GM12864 (cell line): ENCODE data around the gene GLIS2.

Experiments used
- DNase-seq: peaks from one replicate; pipeline ENCODE4 v3.0.0-alpha.2; 2011; ENCODE audit warnings: low read depth
- H3K4me3 ChIP-seq: 2 replicates; pipeline ENCODE4 v1.5.1; 2011; ENCODE audit warnings: mild to moderate bottlenecking, low read depth, low read length, control low read depth
- TF ChIP-seq, protein P1 (sequence below): IDR thresholded peaks from 2 replicates; pipeline ENCODE4 v1.5.1; 2011; ENCODE audit warnings: low read depth, mild to moderate bottlenecking, moderate library complexity, low read length, control low read depth, inconsistent platforms; ENCODE audit errors: missing control alignments

Gene GLIS2

DNA sequence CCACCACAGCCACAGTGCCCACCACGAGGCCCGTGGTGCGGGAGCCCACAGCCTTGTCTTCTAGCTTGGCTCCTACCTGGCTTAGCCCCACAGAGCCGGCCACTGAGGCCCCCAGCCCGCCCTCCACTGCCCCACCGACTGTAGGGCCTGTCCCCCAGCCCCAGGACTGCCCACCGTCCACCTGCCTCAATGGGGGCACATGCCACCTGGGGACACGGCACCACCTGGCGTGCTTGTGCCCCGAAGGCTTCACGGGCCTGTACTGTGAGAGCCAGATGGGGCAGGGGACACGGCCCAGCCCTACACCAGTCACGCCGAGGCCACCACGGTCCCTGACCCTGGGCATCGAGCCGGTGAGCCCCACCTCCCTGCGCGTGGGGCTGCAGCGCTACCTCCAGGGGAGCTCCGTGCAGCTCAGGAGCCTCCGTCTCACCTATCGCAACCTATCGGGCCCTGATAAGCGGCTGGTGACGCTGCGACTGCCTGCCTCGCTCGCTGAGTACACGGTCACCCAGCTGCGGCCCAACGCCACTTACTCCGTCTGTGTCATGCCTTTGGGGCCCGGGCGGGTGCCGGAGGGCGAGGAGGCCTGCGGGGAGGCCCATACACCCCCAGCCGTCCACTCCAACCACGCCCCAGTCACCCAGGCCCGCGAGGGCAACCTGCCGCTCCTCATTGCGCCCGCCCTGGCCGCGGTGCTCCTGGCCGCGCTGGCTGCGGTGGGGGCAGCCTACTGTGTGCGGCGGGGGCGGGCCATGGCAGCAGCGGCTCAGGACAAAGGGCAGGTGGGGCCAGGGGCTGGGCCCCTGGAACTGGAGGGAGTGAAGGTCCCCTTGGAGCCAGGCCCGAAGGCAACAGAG lies 66.3 kb downstream of the GLIS2 start:
- TF ChIP-seq, protein P1, sequence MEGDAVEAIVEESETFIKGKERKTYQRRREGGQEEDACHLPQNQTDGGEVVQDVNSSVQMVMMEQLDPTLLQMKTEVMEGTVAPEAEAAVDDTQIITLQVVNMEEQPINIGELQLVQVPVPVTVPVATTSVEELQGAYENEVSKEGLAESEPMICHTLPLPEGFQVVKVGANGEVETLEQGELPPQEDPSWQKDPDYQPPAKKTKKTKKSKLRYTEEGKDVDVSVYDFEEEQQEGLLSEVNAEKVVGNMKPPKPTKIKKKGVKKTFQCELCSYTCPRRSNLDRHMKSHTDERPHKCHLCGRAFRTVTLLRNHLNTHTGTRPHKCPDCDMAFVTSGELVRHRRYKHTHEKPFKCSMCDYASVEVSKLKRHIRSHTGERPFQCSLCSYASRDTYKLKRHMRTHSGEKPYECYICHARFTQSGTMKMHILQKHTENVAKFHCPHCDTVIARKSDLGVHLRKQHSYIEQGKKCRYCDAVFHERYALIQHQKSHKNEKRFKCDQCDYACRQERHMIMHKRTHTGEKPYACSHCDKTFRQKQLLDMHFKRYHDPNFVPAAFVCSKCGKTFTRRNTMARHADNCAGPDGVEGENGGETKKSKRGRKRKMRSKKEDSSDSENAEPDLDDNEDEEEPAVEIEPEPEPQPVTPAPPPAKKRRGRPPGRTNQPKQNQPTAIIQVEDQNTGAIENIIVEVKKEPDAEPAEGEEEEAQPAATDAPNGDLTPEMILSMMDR = no peak
- no peak overlapping the region for H3K4me3 ChIP-seq
- no peak for DNase-seq

DNA sequence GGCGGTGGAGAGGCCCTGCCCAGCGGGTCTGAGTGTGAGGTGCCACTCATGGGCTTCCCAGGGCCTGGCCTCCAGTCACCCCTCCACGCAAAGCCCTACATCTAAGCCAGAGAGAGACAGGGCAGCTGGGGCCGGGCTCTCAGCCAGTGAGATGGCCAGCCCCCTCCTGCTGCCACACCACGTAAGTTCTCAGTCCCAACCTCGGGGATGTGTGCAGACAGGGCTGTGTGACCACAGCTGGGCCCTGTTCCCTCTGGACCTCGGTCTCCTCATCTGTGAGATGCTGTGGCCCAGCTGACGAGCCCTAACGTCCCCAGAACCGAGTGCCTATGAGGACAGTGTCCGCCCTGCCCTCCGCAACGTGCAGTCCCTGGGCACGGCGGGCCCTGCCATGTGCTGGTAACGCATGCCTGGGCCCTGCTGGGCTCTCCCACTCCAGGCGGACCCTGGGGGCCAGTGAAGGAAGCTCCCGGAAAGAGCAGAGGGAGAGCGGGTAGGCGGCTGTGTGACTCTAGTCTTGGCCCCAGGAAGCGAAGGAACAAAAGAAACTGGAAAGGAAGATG lies 67.0 kb downstream of the GLIS2 start:
- no peak for DNase-seq
- H3K4me3 ChIP-seq = no peak overlapping the region
- TF ChIP-seq, protein P1 = no peak

DNA sequence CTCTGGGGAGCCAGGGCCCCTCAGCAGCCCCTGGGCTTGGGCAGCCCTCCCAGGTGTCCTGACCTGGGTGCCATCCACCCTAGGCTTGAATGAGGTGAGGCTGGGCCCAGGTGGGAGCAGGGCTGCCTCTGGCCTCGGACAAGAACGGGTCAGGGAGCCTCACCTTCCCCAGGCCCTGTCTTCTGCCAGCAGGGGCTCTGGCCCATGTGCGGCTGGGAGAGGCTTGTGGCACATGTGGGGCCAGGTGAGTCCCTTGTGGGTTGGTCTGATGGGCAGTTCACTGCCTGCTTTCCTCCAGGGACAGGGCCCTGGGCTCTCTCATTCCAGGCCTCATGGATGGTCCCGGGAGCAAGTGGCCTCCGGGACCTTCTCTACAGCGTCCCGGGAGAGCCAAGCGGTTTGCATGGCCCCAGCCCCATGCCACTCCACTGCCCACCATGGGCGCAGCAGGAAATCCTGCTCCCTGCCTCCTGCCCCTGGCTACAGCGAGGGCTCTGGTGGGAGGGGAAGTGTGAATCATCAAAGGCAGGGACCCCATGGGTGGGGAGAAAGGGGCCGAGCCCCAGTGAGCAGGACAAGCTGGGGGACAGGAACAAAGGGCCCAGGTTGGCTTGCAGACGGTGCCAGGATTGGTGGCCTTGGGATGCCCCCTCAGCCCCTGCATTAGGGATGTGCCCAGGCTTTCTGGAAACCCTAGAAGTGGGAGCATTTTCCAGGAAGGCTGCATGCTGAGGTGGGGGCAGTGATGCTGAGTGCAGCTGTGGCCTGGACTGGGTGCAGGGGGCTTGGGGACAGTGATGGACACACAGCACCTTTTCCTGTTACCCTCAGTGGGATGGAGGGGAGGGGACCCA lies 68.0 kb downstream of the GLIS2 start:
- H3K4me3 ChIP-seq = no peak overlapping the region
- no peak for DNase-seq
- TF ChIP-seq, protein P1 = no peak

DNA sequence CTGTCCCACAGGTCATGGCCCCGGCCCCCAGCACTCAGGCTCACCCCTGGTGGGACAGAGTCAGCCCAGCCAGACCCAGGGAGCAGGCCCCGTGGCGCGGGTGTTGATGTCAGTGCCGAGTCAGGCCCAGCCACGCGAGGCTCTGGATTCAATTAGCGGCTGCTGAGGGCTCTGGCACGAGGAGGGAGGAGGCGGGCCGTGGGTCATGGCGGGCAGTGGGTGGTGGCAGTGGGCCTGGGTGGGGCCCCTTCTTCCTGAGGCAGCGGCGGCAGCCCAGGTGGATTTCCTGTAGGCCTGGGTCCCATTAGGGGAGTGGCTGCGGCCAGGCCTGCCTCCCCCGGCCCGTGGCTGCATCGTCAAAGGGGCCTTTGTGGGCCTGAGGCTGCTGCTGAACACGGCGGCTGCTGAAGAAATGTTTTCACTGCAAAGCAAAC lies 68.7 kb downstream of the GLIS2 start:
- no peak for DNase-seq
- TF ChIP-seq, protein P1 = no peak
- no peak overlapping the region for H3K4me3 ChIP-seq

DNA sequence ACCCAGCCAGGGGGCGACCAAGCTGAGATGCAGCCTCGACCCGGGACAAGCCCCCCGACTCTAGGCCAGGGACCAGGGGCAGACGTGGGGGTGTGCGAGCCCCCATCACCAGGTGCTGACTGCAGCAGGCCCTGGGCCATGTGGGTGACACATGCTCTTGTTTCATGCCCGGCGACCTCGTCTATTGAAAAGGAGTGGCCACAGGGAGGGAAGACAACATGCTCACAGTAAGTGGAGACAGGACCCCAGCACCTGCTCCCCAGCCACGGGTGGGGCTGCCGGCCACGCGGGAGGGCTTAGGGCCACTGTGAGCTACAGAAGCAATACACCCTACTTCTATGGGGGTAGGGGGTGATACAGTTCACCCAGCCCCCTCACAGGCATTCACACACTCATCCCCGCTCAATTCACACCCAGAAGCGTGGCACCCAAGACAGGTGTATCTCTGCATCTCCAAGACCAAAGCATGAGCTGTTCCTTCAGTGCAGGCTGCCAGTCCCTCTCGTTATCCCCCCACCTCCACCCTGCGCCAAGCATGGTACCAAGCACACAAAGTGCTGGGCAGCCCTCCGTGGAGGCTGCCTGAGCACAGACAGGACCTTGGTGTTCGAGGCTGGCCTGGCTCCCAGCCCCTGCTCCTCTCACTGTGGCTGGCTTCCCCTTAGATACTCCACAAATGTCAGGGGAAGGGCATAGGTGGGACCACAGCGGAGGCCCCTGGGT lies 69.4 kb downstream of the GLIS2 start:
- no peak overlapping the region for H3K4me3 ChIP-seq
- TF ChIP-seq, protein P1 = no peak
- no peak for DNase-seq

DNA sequence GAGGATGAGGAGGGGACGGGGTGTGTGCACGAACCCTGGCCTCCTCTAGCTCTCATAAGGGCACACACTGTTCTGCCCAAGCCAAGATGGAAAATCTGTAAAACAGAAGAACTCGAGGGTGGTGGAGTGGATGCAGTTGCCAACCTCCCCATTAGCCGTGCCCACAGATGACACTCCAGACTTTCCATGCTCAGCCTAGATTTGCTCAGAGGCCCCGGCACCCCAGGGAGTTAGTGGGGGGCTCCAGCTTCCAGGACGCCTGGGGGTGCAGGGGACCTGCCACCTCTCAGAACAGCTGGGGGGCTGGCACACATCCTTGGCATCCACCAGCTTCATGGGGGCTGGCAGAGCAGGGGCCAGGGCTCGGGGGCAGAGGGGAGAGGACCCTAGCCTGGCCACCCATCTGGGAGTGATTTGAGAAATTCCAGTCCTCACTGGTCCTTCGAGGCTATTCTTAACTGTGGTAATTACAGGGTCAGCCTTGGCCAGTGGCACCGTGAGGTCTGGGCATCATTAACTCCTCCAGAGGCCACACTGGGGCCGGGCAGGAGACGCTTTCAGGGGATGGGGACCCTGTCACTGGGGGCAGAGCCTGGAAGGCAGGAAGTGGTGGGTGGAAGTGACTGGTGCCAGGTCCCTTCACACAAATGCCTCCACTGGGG lies 70.1 kb downstream of the GLIS2 start:
- DNase-seq = no peak
- TF ChIP-seq, protein P1 = no peak
- no peak overlapping the region for H3K4me3 ChIP-seq
